ENCODE measurements around the gene COMMD10.

- TF ChIP-seq POLR2A (IDR thresholded peaks at IDR 0.05) (no peak), CTCF (IDR thresholded peaks at IDR 0.05) (no peak), EP300 (IDR thresholded peaks at IDR 0.05) (no peak), POLR2AphosphoS5 (IDR thresholded peaks at IDR 0.05) (no peak)
These were observed 157.5 kb downstream of the COMMD10 start for GRCh38 chr5:116242343-116242742.

All from stomach (tissue), 4 donors.